ENCODE data around the gene SSH3.

Gene SSH3

GRCh38 chr11:67299471-67300191 is 3.7 kb upstream of the SSH3 start:
- DNase-seq = no peak

GRCh38 chr11:67300256-67300755 is 3.0 kb upstream of the SSH3 start:
- no peak for DNase-seq

GRCh38 chr11:67300756-67301312 is 2.5 kb upstream of the SSH3 start:
- no peak for DNase-seq

GRCh38 chr11:67301313-67301921 is 1.9 kb upstream of the SSH3 start:
- DNase-seq = no peak

- no peak for DNase-seq
These were observed 1.3 kb upstream of the SSH3 start for GRCh38 chr11:67301951-67302516.

- DNase-seq = no peak
These were observed 679 bp upstream of the SSH3 start for GRCh38 chr11:67302571-67303131.

- no peak for DNase-seq
These were observed 593 bp downstream of the SSH3 start for GRCh38 chr11:67303835-67304411.

GRCh38 chr11:67304511-67305113 is 1.3 kb downstream of the SSH3 start:
- DNase-seq = no peak

- no peak for DNase-seq
These were observed 3.6 kb downstream of the SSH3 start for GRCh38 chr11:67306769-67307544.

GRCh38 chr11:67307545-67308001 is 4.2 kb downstream of the SSH3 start:
- DNase-seq = no peak

- DNase-seq = no peak
These were observed 4.9 kb downstream of the SSH3 start for GRCh38 chr11:67308031-67308866.

GRCh38 chr11:67309166-67309565 is 5.8 kb downstream of the SSH3 start:
- DNase-seq = no peak

GRCh38 chr11:67309661-67310061 is 6.3 kb downstream of the SSH3 start:
- DNase-seq = no peak

- DNase-seq = no peak
These were observed 7.1 kb downstream of the SSH3 start for GRCh38 chr11:67310246-67311050.

- no peak for DNase-seq
These were observed 7.8 kb downstream of the SSH3 start for GRCh38 chr11:67311051-67311555.

- no peak for DNase-seq
These were observed 8.3 kb downstream of the SSH3 start for GRCh38 chr11:67311556-67312082.

- no peak for DNase-seq
These were observed 9.1 kb downstream of the SSH3 start for GRCh38 chr11:67312187-67313021.

GRCh38 chr11:67313125-67313890 is 10.0 kb downstream of the SSH3 start:
- no peak for DNase-seq
